OCI-LY7 (cell line): ENCODE results near the gene ACADM.

Experiments
- EZH2phosphoT487 ChIP-seq: fragments of 200-600 bp; sonication (generic); IDR thresholded peaks from 2 replicates; pipeline ENCODE4 v1.6.1; 2018; ENCODE audit warnings: low read depth, borderline replicate concordance, mild to moderate bottlenecking, mixed run types, antibody characterized with exemption, low read length, moderate library complexity, mixed read lengths
- TF ChIP-seq, protein P1 (sequence below): fragments of 200-600 bp; sonication (generic); conservative IDR thresholded peaks from 2 replicates; pipeline ENCODE4 v1.5.1; 2014; ENCODE audit warnings: mild to moderate bottlenecking, antibody characterized with exemption, low read length, moderate library complexity, mixed read lengths

GRCh38 chr1:75733661-75734060 is 9.2 kb downstream of the ACADM start:
- TF ChIP-seq, protein P1, sequence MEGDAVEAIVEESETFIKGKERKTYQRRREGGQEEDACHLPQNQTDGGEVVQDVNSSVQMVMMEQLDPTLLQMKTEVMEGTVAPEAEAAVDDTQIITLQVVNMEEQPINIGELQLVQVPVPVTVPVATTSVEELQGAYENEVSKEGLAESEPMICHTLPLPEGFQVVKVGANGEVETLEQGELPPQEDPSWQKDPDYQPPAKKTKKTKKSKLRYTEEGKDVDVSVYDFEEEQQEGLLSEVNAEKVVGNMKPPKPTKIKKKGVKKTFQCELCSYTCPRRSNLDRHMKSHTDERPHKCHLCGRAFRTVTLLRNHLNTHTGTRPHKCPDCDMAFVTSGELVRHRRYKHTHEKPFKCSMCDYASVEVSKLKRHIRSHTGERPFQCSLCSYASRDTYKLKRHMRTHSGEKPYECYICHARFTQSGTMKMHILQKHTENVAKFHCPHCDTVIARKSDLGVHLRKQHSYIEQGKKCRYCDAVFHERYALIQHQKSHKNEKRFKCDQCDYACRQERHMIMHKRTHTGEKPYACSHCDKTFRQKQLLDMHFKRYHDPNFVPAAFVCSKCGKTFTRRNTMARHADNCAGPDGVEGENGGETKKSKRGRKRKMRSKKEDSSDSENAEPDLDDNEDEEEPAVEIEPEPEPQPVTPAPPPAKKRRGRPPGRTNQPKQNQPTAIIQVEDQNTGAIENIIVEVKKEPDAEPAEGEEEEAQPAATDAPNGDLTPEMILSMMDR, result no peak
- TF ChIP-seq EZH2phosphoT487, result no peak
